GM18526 (cell line): ENCODE measurements around the gene UBAC2.

ENCODE experiments used
- POLR2A ChIP-seq: IDR thresholded peaks from 3 replicates; pipeline ENCODE4 v1.6.1; 2011; ENCODE audit not compliant: insufficient read length; ENCODE audit errors: extremely low read depth

UBAC2 gene

GRCh38 chr13:99389520-99390304 is 189.1 kb downstream of the UBAC2 start:
- no peak for TF ChIP-seq POLR2A

- no peak for TF ChIP-seq POLR2A
These were observed 189.9 kb downstream of the UBAC2 start for GRCh38 chr13:99390601-99391000.

GRCh38 chr13:99391781-99392469 is 191.3 kb downstream of the UBAC2 start:
- TF ChIP-seq POLR2A: no peak

- TF ChIP-seq POLR2A: no peak
These were observed 191.9 kb downstream of the UBAC2 start for GRCh38 chr13:99392470-99393135.

GRCh38 chr13:99393791-99394735 is 193.4 kb downstream of the UBAC2 start:
- no peak for TF ChIP-seq POLR2A

- TF ChIP-seq POLR2A: no peak
These were observed 194.8 kb downstream of the UBAC2 start for GRCh38 chr13:99395436-99395835.

DNA sequence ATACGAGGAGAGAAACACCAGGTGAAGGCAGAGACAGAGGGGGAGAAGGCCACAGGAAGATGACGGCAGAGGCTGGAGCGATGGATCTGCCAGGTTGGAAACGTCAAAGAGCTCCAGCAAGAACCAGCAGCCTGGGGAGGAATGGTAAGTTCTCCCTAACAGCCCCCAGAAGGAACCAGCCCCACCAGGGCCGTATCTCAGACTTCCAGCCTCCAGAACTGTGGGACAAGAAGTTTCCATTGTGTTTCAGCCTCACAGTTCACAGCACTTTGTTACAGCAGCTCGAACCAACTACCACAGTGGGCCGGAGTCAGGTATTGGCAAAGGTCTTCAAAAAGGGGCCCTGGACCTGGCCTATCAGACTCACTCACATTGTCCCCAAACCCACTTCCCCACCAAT is 195.8 kb downstream of the UBAC2 start:
- TF ChIP-seq POLR2A: no peak

DNA sequence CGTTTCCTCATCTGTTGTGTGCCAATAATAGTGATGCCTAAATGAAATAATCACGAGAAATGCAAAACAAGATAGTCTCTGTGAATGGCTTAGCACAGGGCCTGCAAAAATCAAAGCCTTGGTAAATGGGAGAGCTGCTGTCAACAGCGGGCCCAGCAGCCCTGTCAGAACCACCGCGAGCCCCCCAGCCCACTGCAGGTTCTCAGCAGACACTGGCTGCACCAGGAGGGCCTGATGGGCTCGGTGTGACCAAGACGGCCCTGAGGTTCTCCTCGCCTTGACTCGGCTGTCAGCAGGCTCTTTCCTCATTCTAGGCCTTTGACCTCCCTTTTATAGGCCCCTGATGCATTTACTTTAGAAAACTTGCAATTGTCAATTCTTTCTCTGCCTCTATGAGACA is 197.4 kb downstream of the UBAC2 start:
- no peak for TF ChIP-seq POLR2A

DNA sequence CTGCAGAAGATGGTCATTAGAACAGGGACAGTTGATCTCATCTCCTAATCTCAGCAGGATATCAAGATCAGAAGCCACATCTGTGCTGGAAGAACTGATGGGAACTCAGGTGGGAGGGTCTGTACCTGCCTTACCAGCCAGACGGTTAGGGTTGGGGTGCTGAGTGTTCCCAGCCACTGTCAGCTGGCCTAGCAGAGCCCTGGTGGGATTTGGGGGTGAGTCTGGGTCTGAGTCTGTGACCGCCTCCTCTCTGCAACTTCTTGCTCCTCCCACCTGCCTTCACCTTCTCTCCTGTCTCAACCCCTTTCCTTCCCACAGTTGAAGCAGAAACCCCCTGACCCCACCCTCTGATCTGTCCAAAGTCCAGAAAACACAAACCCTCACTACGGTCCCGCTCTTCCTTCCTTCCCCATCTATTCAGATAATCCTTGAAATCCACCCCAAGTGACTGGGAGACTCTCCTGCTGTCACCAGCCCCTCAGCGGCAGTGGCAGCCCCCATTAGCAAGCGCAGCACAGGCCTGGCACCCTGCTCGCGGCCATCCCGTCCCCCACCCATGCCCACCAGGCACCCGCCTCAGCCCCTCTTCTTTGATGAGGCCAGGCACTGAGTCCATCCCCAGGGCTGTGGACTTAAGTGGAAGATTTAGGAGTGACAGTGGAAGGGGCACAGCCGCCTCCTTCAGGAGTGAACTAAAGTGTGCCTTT is 198.4 kb downstream of the UBAC2 start:
- TF ChIP-seq POLR2A: no peak

DNA sequence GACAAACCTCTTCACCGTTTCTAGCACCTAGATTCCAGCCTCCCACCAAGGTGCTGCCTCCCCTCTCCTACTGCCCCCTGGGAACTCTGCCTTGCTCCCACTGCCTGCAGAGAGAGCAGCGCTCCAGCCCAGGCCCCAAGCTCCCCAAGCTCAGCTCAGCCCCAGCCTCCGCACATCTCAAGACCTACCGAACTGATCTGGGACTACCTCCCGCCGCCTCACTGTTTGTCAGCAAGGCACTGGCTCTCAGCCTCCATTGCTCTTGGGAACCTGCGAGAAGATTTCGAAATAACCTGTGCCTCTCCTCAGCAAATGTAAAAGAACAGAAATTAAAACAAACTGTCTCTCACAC is 198.9 kb downstream of the UBAC2 start:
- TF ChIP-seq POLR2A: no peak

DNA sequence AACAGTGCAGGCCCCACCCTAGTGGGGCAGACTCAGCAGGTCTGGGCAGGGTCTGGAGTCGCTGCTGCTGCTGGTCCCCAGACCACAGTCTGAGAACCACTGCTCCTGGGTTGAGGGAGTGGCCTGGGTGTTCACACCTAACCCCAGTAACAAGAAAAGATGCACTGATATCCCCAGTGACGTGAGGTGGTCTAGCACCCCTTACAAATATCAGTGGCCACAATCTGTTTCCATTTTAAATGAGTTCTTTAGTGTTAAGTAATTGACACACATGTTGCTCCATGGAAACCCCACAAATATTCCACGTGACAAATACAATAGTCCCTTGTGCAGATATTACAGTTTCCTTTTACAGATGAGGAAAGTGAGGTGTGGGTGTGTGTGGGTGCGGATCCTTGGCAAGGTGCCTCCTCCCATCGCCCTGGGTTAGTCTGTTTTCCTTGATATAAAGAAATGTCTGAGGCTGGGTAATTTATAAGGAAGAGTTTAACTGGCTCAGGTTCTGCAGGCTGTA is 202.9 kb downstream of the UBAC2 start:
- TF ChIP-seq POLR2A: no peak

DNA sequence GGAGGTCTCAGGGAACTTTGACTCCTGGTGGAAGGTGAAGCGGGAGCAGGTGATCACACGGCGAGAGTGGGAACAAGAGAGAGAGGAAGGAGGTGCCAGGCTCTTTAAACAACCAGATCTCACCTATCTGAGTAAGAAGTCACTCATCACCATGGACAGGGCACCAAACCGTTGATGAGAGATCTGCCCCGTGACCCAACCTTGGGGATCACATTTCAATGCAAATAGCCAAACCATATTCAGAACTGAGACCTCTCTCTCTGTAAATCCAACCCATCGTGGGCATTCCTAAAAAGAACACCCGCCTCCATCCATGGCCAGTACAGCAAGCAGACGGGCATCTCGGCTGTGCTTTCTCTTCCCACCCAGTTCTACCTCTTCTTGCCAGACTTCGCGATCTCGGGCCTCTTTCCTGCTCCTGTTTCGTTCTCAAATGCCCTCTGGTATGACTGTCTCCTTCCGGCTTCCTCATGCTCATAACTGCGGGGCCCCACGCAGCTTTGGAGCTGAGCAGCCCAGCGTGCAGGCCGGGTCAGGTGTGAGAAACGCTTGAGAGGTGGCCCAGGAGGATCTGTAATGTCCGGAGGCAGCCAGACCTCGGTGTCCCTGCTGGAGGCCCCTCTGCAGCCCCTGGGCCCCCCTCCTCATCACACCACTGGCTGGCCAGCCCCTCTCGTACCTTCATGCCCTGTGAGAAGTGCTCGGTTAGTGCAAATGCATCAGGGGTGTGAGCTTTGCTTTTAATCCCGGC is 203.5 kb downstream of the UBAC2 start:
- TF ChIP-seq POLR2A: no peak

DNA sequence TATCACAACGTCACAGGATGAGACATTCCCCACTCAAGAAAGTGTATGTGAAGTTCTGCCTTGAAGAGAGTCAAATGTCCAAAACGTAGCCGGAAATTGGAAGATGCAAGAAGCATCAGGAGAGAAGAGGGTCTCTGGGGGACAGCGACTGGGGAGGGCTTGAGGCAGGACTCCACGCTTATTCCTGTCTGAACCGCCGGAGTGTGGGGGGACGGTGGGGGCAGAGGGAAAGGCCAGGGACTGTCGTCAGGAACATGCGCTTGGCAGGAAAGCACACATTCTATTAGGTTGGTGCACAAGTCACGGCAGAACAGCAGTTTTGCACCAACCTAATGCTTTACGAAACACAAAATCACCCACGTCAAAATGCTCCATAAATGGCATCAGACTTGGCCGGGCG is 205.3 kb downstream of the UBAC2 start:
- TF ChIP-seq POLR2A: no peak

- no peak for TF ChIP-seq POLR2A
These were observed 206.1 kb downstream of the UBAC2 start for GRCh38 chr13:99406799-99407201.
